Measurements from ENCODE around the gene CACNB2. TPM values are rescaled to one million over a fixed set of nuclear protein-coding genes. Genes with fewer than 3 reads are reported as not detected.

Gene CACNB2
- total RNA-seq, 1 experiment from 2014 or later: not detected

DNA sequence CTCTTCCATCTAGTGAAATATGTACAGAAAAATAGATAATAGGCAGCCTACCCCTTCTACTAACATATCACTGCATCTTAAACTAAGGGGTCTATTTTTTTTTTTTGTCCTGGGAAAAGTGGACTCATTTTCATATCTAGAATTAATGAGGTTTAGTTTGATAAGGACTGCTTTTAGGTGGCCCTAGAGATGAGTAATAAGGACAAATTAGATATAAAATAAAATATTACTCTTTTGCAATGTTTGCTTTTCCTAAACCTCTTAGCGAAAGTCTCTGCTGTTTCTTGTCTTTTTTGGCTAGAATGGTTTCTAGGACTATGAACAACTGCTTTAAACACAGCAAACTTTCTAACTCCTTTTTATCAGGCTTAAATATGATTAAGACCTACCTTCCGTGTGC, 83.7 kb downstream of the CACNB2 start:
- intact Hi-C loops (cut with micrococcal nuclease; ENCODE audit: unreplicated experiment): no loop called here
- Histone ChIP-seq H3K36me3 (ENCODE audit: control insufficient read depth, insufficient read depth, low read length) (no peaks in the 10 kb centered on the region), H3K4me1 (ENCODE audit: control insufficient read depth, insufficient read depth, low read length) (no peaks in the 10 kb centered on the region), H3K27ac (ENCODE audit: low read length) (no peak overlapping the region), H3K4me3 (ENCODE audit: low read depth in 2 of 2, low read length in 2 of 2) (no peak overlapping the region), H3K9me3 (ENCODE audit: control insufficient read depth, insufficient read depth, low read depth, low read length) (no peaks in the 10 kb centered on the region), H3K27me3 (ENCODE audit: control insufficient read depth, insufficient read depth, low read length) (no peaks in the 10 kb centered on the region)
- no TSS peak for BruUV-seq (replicated peaks)
- ChIA-PET POLR2A (no interaction called here), CTCF (no interaction called here)
- DNase-seq (ENCODE audit: low read depth, low spot score) (no peak), ATAC-seq (no peak)
- TF ChIP-seq POLR2AphosphoS5 (IDR thresholded peaks at IDR 0.05; ENCODE audit: low read depth, low read length) (no peak), SIN3A (IDR thresholded peaks at IDR 0.05; ENCODE audit: borderline replicate concordance, insufficient read depth, low read depth, low read length) (no peak), TCF7L2 (IDR thresholded peaks at IDR 0.05; ENCODE audit: low read depth, low read length) (no peak)
- TF ChIP-seq, protein P1, sequence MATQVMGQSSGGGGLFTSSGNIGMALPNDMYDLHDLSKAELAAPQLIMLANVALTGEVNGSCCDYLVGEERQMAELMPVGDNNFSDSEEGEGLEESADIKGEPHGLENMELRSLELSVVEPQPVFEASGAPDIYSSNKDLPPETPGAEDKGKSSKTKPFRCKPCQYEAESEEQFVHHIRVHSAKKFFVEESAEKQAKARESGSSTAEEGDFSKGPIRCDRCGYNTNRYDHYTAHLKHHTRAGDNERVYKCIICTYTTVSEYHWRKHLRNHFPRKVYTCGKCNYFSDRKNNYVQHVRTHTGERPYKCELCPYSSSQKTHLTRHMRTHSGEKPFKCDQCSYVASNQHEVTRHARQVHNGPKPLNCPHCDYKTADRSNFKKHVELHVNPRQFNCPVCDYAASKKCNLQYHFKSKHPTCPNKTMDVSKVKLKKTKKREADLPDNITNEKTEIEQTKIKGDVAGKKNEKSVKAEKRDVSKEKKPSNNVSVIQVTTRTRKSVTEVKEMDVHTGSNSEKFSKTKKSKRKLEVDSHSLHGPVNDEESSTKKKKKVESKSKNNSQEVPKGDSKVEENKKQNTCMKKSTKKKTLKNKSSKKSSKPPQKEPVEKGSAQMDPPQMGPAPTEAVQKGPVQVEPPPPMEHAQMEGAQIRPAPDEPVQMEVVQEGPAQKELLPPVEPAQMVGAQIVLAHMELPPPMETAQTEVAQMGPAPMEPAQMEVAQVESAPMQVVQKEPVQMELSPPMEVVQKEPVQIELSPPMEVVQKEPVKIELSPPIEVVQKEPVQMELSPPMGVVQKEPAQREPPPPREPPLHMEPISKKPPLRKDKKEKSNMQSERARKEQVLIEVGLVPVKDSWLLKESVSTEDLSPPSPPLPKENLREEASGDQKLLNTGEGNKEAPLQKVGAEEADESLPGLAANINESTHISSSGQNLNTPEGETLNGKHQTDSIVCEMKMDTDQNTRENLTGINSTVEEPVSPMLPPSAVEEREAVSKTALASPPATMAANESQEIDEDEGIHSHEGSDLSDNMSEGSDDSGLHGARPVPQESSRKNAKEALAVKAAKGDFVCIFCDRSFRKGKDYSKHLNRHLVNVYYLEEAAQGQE (IDR thresholded peaks at IDR 0.05; ENCODE audit: insufficient read depth in 1 of 2, low read depth in 2 of 2, low read length in 1 of 2): no peak
- TF ChIP-seq, protein P2, sequence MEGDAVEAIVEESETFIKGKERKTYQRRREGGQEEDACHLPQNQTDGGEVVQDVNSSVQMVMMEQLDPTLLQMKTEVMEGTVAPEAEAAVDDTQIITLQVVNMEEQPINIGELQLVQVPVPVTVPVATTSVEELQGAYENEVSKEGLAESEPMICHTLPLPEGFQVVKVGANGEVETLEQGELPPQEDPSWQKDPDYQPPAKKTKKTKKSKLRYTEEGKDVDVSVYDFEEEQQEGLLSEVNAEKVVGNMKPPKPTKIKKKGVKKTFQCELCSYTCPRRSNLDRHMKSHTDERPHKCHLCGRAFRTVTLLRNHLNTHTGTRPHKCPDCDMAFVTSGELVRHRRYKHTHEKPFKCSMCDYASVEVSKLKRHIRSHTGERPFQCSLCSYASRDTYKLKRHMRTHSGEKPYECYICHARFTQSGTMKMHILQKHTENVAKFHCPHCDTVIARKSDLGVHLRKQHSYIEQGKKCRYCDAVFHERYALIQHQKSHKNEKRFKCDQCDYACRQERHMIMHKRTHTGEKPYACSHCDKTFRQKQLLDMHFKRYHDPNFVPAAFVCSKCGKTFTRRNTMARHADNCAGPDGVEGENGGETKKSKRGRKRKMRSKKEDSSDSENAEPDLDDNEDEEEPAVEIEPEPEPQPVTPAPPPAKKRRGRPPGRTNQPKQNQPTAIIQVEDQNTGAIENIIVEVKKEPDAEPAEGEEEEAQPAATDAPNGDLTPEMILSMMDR (IDR thresholded peaks at IDR 0.05): no peak
- in situ Hi-C loops (cut with HindIII; ENCODE audit: low pct_unique_long_range_greater_than_20kb, low sequenced_read_pairs): no loop called here

DNA sequence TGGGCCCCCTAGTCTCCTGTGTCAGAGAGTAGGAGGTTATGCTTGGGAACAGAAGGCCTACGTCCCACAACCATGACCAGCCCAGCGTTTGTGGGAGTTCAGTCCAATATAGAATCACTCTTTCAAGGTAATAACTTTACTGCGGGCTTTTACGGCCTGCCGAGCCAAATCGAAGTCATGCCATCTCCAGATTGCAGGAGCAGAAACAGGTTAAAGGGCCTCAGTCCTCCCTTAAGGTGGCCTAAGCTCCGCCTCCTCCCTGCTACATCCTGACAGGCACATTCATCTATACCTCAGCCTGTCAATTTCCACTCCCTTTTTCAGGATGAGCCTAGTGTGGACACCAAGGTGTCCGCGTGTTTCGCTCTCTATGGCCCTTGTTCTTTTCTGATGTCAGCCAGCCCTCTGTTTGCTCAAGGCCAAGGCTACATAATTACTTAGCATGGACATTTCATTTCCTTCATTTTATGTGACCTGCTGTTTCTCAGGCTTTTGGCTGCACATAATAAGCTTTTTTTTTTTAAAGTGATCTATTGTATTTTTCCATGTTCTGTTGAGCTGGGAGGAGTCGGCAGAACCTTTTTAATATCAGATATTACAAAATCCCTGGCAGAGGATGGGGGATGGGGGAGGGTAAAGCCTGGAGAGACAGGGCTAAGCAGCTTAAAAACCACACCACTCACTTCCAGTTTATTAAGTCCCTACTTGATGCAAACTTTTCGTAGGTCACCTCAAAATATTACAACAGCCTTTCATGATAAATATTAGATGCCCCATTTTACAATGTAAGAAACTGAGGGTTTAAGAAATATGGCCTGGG, 84.6 kb downstream of the CACNB2 start:
- in situ Hi-C loops (cut with HindIII; ENCODE audit: low pct_unique_long_range_greater_than_20kb, low sequenced_read_pairs): no loop called here
- ATAC-seq (no peak), DNase-seq (ENCODE audit: low read depth, low spot score) (no peak)
- TF ChIP-seq SIN3A (IDR thresholded peaks at IDR 0.05; ENCODE audit: borderline replicate concordance, insufficient read depth, low read depth, low read length): no peak
- TF ChIP-seq, protein P1 (IDR thresholded peaks at IDR 0.05; ENCODE audit: insufficient read depth in 1 of 2, low read depth in 2 of 2, low read length in 1 of 2): no peak
- TF ChIP-seq, protein P2 (IDR thresholded peaks at IDR 0.05): no peak
- no peak for TF ChIP-seq POLR2AphosphoS5 (IDR thresholded peaks at IDR 0.05; ENCODE audit: low read depth, low read length)
- TF ChIP-seq TCF7L2 (IDR thresholded peaks at IDR 0.05; ENCODE audit: low read depth, low read length): no peak
- no peaks in the 10 kb centered on the region for H3K36me3 ChIP-seq (ENCODE audit: control insufficient read depth, insufficient read depth, low read length)
- intact Hi-C loops (cut with micrococcal nuclease; ENCODE audit: unreplicated experiment): no loop called here
- no peak overlapping the region for H3K27ac ChIP-seq (ENCODE audit: low read length)
- H3K9me3 ChIP-seq (ENCODE audit: control insufficient read depth, insufficient read depth, low read depth, low read length): no peaks in the 10 kb centered on the region
- BruUV-seq (replicated peaks): no TSS peak
- CTCF ChIA-PET: no interaction called here
- no peak overlapping the region for H3K4me3 ChIP-seq (ENCODE audit: low read depth in 2 of 2, low read length in 2 of 2)
- POLR2A ChIA-PET: no interaction called here
- no peaks in the 10 kb centered on the region for H3K4me1 ChIP-seq (ENCODE audit: control insufficient read depth, insufficient read depth, low read length)
- H3K27me3 ChIP-seq (ENCODE audit: control insufficient read depth, insufficient read depth, low read length): no peaks in the 10 kb centered on the region

Measured in Panc1 (cell line).